MM.1S (cell line): ENCODE data around the gene KDM4B.

ENCODE experiments used
- DNase-seq: peaks from one replicate; pipeline ENCODE4 v3.0.0-alpha.2; 2015
- H2AFZ ChIP-seq: fragments of 300-600 bp; sonication (generic); 2 replicates; pipeline ENCODE4 v1.6.0; 2016; ENCODE audit warnings: antibody characterized with exemption, low read length
- H3F3A ChIP-seq: fragments of 300-600 bp; sonication (generic); 2 replicates; pipeline ENCODE4 v1.6.1; 2016; ENCODE audit warnings: mild to moderate bottlenecking, antibody characterized with exemption, low read length, moderate library complexity, mixed read lengths; ENCODE audit not compliant: insufficient read depth
- H3K27ac ChIP-seq: fragments of 300-600 bp; sonication (generic); 2 replicates; pipeline ENCODE4 v1.5.1; 2016; ENCODE audit warnings: mild to moderate bottlenecking, low read length
- H3K27me3 ChIP-seq: fragments of 300-600 bp; sonication (generic); replicated peaks from 2 replicates; pipeline ENCODE4 v1.6.0; 2016; ENCODE audit warnings: low read length; ENCODE audit not compliant: insufficient read depth
- H3K36me3 ChIP-seq: fragments of 300-600 bp; sonication (generic); replicated peaks from 2 replicates; pipeline ENCODE4 v1.6.1; 2016; ENCODE audit warnings: mild to moderate bottlenecking, low read length, mixed read lengths; ENCODE audit not compliant: insufficient read depth
- H3K4me1 ChIP-seq: fragments of 300-600 bp; sonication (generic); 2 replicates; pipeline ENCODE4 v1.6.1; 2016; ENCODE audit warnings: low read length, mixed read lengths
- H3K4me2 ChIP-seq: fragments of 300-600 bp; sonication (generic); 2 replicates; pipeline ENCODE4 v1.6.0; 2016; ENCODE audit warnings: low read depth, low read length
- H3K4me3 ChIP-seq: fragments of 300-600 bp; sonication (generic); 2 replicates; pipeline ENCODE4 v1.5.1; 2016; ENCODE audit warnings: low read length, mixed read lengths
- H3K79me2 ChIP-seq: fragments of 300-600 bp; sonication (generic); 2 replicates; pipeline ENCODE4 v1.6.1; 2016; ENCODE audit warnings: mixed run types, low read length, mixed read lengths
- H3K9ac ChIP-seq: fragments of 300-600 bp; sonication (generic); 2 replicates; pipeline ENCODE4 v1.6.1; 2016; ENCODE audit warnings: low read length, mixed read lengths
- H3K9me2 ChIP-seq: fragments of 300-600 bp; sonication (generic); replicated peaks from 2 replicates; pipeline ENCODE4 v1.6.1; 2016; ENCODE audit warnings: mild to moderate bottlenecking, low read length, mixed read lengths; ENCODE audit not compliant: insufficient read depth
- H3K9me3 ChIP-seq: fragments of 300-600 bp; sonication (generic); replicated peaks from 2 replicates; pipeline ENCODE4 v1.6.1; 2016; ENCODE audit warnings: mild to moderate bottlenecking, low read length, mixed read lengths; ENCODE audit not compliant: insufficient read depth
- H4K20me1 ChIP-seq: fragments of 300-600 bp; sonication (generic); 2 replicates; pipeline ENCODE4 v1.6.1; 2016; ENCODE audit warnings: mild to moderate bottlenecking, low read length, moderate library complexity, mixed read lengths; ENCODE audit not compliant: insufficient read depth
- CTCF ChIP-seq: fragments of 300-600 bp; sonication (generic); IDR thresholded peaks from 2 replicates; pipeline ENCODE4 v1.5.1; 2016; ENCODE audit warnings: antibody characterized with exemption, low read length, mixed read lengths
- EZH2 ChIP-seq: fragments of 300-600 bp; sonication (generic); optimal IDR thresholded peaks from 2 replicates; pipeline ENCODE3; 2017; ENCODE audit warnings: low read depth, mild to moderate bottlenecking, antibody characterized with exemption, low read length, mixed read lengths
- EZH2phosphoT487 ChIP-seq: fragments of 300-600 bp; sonication (generic); IDR thresholded peaks from 2 replicates; pipeline ENCODE4 v1.6.1; 2018; ENCODE audit warnings: antibody characterized with exemption, low read length

Gene KDM4B

GRCh38 chr19:5020368-5020767 lies 51.5 kb downstream of the KDM4B start:
- H3F3A ChIP-seq, result no peaks in the 10 kb centered on the region
- no peaks in the 10 kb centered on the region for H3K9me2 ChIP-seq
- H3K27me3 ChIP-seq, result no peaks in the 10 kb centered on the region
- no peaks in the 10 kb centered on the region for H3K9me3 ChIP-seq
- H3K4me1 ChIP-seq, result no peaks in the 10 kb centered on the region
- no peak overlapping the region for H3K4me2 ChIP-seq
- H3K27ac ChIP-seq, result no peak overlapping the region
- no peak overlapping the region for H2AFZ ChIP-seq
- no peak for DNase-seq
- no peak overlapping the region for H3K4me3 ChIP-seq
- H3K79me2 ChIP-seq, result peaks cover 65% of the 10 kb centered on the region
- TF ChIP-seq EZH2phosphoT487 (no peak), CTCF (no peak), EZH2 (no peak)
- H3K9ac ChIP-seq, result no peak overlapping the region
- no peaks in the 10 kb centered on the region for H4K20me1 ChIP-seq
- no peaks in the 10 kb centered on the region; the same call in 1 of the 2 replicates for H3K36me3 ChIP-seq

GRCh38 chr19:5021046-5021445 lies 52.1 kb downstream of the KDM4B start:
- Histone ChIP-seq H4K20me1 (no peaks in the 10 kb centered on the region), H3K4me3 (no peak overlapping the region), H3K36me3 (no peaks in the 10 kb centered on the region; the same call in 1 of the 2 replicates), H3K9me3 (no peaks in the 10 kb centered on the region), H3K79me2 (peaks cover 67% of the 10 kb centered on the region), H3K27ac (no peak overlapping the region), H3K4me2 (no peak overlapping the region), H3K9ac (no peak overlapping the region), H3F3A (no peaks in the 10 kb centered on the region), H3K27me3 (no peaks in the 10 kb centered on the region), H2AFZ (no peak overlapping the region), H3K9me2 (no peaks in the 10 kb centered on the region), H3K4me1 (no peaks in the 10 kb centered on the region)
- DNase-seq, result no peak
- TF ChIP-seq EZH2 (no peak), EZH2phosphoT487 (no peak), CTCF (no peak)

GRCh38 chr19:5022066-5022860 lies 53.4 kb downstream of the KDM4B start:
- Histone ChIP-seq H3K79me2 (peaks cover 78% of the 10 kb centered on the region), H3K27ac (no peak overlapping the region), H3K4me3 (no peak overlapping the region), H3K27me3 (no peaks in the 10 kb centered on the region), H3K9me2 (no peaks in the 10 kb centered on the region), H2AFZ (no peak overlapping the region), H3K9ac (no peak overlapping the region), H3K36me3 (no peaks in the 10 kb centered on the region; the same call in 1 of the 2 replicates), H4K20me1 (no peaks in the 10 kb centered on the region), H3F3A (no peaks in the 10 kb centered on the region), H3K4me2 (no peak overlapping the region), H3K9me3 (no peaks in the 10 kb centered on the region), H3K4me1 (no peaks in the 10 kb centered on the region)
- DNase-seq, result no peak
- no peak for TF ChIP-seq EZH2phosphoT487
- TF ChIP-seq CTCF, result no peak
- TF ChIP-seq EZH2, result no peak
